NB4 (cell line): ENCODE results near the gene CALML3.

Experiments used
- DNase-seq: peaks from one replicate; pipeline ENCODE4 v3.0.0; 2010; ENCODE audit warnings: low read depth
- H3K4me3 ChIP-seq: one replicate; pipeline ENCODE4 v1.5.1; 2011; ENCODE audit warnings: mild to moderate bottlenecking, low read depth, low read length, moderate library complexity
- CTCF ChIP-seq: IDR thresholded peaks from one replicate; pipeline ENCODE4 v1.5.1; 2012; ENCODE audit warnings: low read depth, low read length
- MAX ChIP-seq: IDR thresholded peaks from 2 replicates; pipeline ENCODE4 v1.6.1; 2011; ENCODE audit warnings: low read depth, low read length
- MYC ChIP-seq: IDR thresholded peaks from 2 replicates; pipeline ENCODE4 v1.6.1; 2011; ENCODE audit warnings: low read depth, low read length
- POLR2A ChIP-seq: IDR thresholded peaks from 2 replicates; pipeline ENCODE4 v1.6.1; 2011; ENCODE audit warnings: mild to moderate bottlenecking; ENCODE audit not compliant: insufficient read length; ENCODE audit errors: extremely low read depth

CALML3 gene

GRCh38 chr10:5563991-5564536, 39.3 kb downstream of the CALML3 start:
- peak; percentile 66 for DNase-seq
- no peak overlapping the region for H3K4me3 ChIP-seq
- TF ChIP-seq CTCF (no peak), MYC (no peak), POLR2A (no peak), MAX (no peak)

GRCh38 chr10:5564537-5565204, 39.9 kb downstream of the CALML3 start:
- no peak overlapping the region for H3K4me3 ChIP-seq
- TF ChIP-seq POLR2A (no peak), MYC (no peak), MAX (no peak), CTCF (no peak)
- no peak for DNase-seq

- no peak for DNase-seq
- no peak overlapping the region for H3K4me3 ChIP-seq
- TF ChIP-seq MAX (no peak), CTCF (no peak), POLR2A (no peak), MYC (no peak)
Measured at GRCh38 chr10:5565205-5565545, 40.4 kb downstream of the CALML3 start.

- no peak for TF ChIP-seq POLR2A
- no peak for TF ChIP-seq MYC
- no peak for TF ChIP-seq MAX
- TF ChIP-seq CTCF = no peak
- H3K4me3 ChIP-seq = no peak overlapping the region
- DNase-seq = no peak
Measured at GRCh38 chr10:5565671-5566581, 41.2 kb downstream of the CALML3 start.

GRCh38 chr10:5566614-5567013, 41.9 kb downstream of the CALML3 start:
- no peak for TF ChIP-seq MAX
- no peak for TF ChIP-seq POLR2A
- no peak for TF ChIP-seq CTCF
- TF ChIP-seq MYC = no peak
- no peak overlapping the region for H3K4me3 ChIP-seq
- DNase-seq = no peak
